Measurements from ENCODE around the gene C1QTNF1. TPM values are rescaled to one million over a fixed set of nuclear protein-coding genes. Genes with fewer than 3 reads are reported as not detected.
A peak's percentile ranks its signal among the peaks of the same experiment; 100 is the strongest.

C1QTNF1 gene
- total and polyA plus RNA-seq, 2 donors (not counting 1 experiment from before 2014, with no cell fraction given): not detected

DNA sequence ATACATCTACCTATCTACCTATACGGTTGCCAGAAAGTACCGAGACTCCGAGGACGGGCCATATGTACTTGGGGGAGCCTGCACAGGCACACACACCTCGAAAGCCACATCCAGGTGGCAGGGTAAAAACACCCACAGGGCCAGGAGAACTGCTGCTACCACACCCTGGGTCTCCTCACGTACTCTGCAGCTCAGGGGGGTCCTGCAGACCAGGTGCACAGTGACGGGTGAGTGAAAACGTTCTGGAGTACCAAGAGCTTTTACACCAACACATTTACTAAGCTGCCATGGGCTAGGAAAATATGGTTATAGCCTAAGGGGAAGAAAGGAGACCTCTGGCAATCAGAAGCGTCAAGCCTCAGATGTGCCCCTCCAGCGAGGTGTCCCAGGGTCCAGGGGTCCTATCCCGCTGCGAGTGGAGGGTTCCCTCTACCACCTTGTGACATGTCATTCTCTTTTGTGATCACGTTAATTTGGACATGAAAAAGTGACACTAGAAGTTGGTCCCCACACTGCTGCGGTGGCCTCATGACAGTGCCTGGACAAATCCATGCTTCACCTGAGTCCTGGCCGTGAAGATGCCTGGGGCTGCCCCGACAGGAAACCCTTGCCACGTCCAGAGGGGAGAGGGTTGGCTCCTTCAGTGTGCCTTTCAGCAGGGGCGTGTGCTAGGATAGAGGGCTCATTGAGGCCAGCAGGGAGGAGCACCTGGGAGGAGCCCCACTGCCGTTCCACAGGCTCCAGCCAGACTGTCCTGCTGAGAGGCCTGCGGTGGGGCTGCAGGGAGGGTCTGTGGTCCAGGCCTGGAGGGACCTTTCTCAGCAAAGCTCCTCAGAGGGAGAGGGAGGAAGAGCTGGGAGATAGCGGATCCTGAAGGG lies 16.2 kb upstream of the C1QTNF1 start:
- peaks cover 26 to 38% of the 10 kb centered on the region in 2 donors for H3K4me1 ChIP-seq (ENCODE audit: control insufficient read depth in 2 of 2, insufficient read depth in 2 of 2, low read length in 2 of 2)
- H3K9me3 ChIP-seq (ENCODE audit: control extremely low read depth in 1 of 3, control insufficient read depth in 2 of 3, insufficient read depth in 1 of 3, low read length in 2 of 3): no peaks in the 10 kb centered on the region
- peak overlapping the region; percentile 91 for H3K9ac ChIP-seq (ENCODE audit: low read length)
- H3K27ac Mint-ChIP-seq: peak overlapping the region; percentile 95
- peaks cover 0 to 19% of the 10 kb centered on the region in 2 experiments for H3K36me3 ChIP-seq (replicated peaks in 1 of 2; ENCODE audit: control extremely low read depth in 1 of 2, control insufficient read depth in 1 of 2, extremely low read depth in 1 of 2, insufficient read depth in 2 of 2, low read length in 1 of 2)
- WGBS (ENCODE audit: insufficient coverage): 90% methylated on average over 18 of the region's 21 CpGs
- peak overlapping the region; percentile 91 for H3K4me3 Mint-ChIP-seq
- H3K9me3 Mint-ChIP-seq (ENCODE audit: insufficient read depth): no peaks in the 10 kb centered on the region
- ChIA-PET CTCF (interaction anchor here (1.2 kb wide), 1 partner anchor 10 kb away, joined by 3 read pairs; no protein-coding TSS in a partner anchor), POLR2A (no interaction called here)
- no peak overlapping the region for H3K27ac ChIP-seq (ENCODE audit: low read length in 2 of 2)
- DNase-seq (no peak), ATAC-seq (ENCODE audit: low read depth) (no peak)
- H3K4me3 ChIP-seq (ENCODE audit: control extremely low read depth in 1 of 5, extremely low read depth in 1 of 5, insufficient read depth in 1 of 5, low read depth in 2 of 5, low read length in 4 of 5): no peak overlapping the region
- H4K20me1 ChIP-seq (ENCODE audit: control insufficient read depth, insufficient read depth, low read length, poor library complexity, severe bottlenecking): peaks cover 56% of the 10 kb centered on the region
- peak overlapping the region; percentile 92 for H3K4me2 ChIP-seq (replicated peaks; ENCODE audit: low read depth, low read length, poor library complexity, severe bottlenecking)
- intact Hi-C loops (cut with micrococcal nuclease): loop anchor here (2.0 kb wide), 1 partner anchor 67 kb away; the partner anchor contains the start of gene ENGASE
- no peak overlapping the region for H2AFZ ChIP-seq (ENCODE audit: insufficient read depth, low read depth, low read length, poor library complexity, severe bottlenecking)
- no peaks in the 10 kb centered on the region for H3K27me3 Mint-ChIP-seq
- H3K79me2 ChIP-seq (ENCODE audit: control insufficient read depth, insufficient read depth, low read length): peaks cover 73% of the 10 kb centered on the region
- no peaks in the 10 kb centered on the region for H3K27me3 ChIP-seq (replicated peaks in 1 of 4; ENCODE audit: control extremely low read depth in 1 of 4, control insufficient read depth in 3 of 4, insufficient read depth in 4 of 4, low read length in 3 of 4)
- H3K4me1 Mint-ChIP-seq: peaks cover 48% of the 10 kb centered on the region
- no peak for TF ChIP-seq EZH2 (IDR thresholded peaks at IDR 0.05; ENCODE audit: borderline replicate concordance, insufficient read depth, low read depth, low read length, poor library complexity, severe bottlenecking)

DNA sequence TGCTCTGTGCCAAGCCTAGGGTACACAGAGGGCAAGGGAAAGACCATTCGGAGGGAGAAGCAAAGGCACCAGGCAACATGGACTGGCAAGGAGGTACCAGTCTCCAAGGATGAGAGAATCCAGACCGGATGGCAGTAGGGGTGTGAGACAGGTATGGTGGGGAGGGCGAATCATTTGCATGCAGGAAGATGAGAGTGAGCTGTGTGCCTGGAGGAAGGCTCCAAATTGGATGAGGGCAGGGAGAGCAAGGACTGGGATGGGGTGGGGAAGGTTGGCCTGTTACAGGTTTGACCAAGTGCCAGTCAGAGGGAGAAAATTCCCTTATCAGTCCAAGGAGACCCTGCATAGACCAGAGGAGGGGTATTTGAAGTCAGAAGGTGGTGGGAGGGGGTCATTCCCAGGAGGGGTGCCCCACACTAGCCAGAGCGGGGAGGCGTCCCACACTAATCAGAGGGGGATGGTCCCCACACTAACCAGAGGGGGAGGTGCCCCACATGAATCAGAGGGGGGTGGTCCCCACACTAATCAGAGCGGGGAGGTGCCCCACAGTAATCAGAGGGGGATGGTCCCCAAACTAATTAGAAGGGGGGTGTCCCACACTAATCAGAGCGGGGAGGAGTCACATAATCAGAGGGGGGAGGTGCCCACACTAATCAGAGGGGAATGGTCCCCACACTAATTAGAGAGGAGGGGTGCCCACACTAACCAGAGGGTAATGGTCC lies 15.1 kb upstream of the C1QTNF1 start:
- WGBS (ENCODE audit: insufficient coverage): 85% methylated on average over 3 of the region's 7 CpGs
- no peak for DNase-seq
- Histone ChIP-seq H2AFZ (ENCODE audit: insufficient read depth, low read depth, low read length, poor library complexity, severe bottlenecking) (peak overlapping the region; percentile 99), H4K20me1 (ENCODE audit: control insufficient read depth, insufficient read depth, low read length, poor library complexity, severe bottlenecking) (peaks cover 45% of the 10 kb centered on the region), H3K36me3 (replicated peaks in 1 of 2; ENCODE audit: control extremely low read depth in 1 of 2, control insufficient read depth in 1 of 2, extremely low read depth in 1 of 2, insufficient read depth in 2 of 2, low read length in 1 of 2) (peaks cover 0 to 13% of the 10 kb centered on the region in 2 experiments), H3K4me3 (ENCODE audit: control extremely low read depth in 1 of 5, extremely low read depth in 1 of 5, insufficient read depth in 1 of 5, low read depth in 2 of 5, low read length in 4 of 5) (peak overlapping the region; percentile 76 to 93 (median 83)), H3K9ac (ENCODE audit: low read length) (peak overlapping the region; percentile 91), H3K4me1 (ENCODE audit: control insufficient read depth in 2 of 2, insufficient read depth in 2 of 2, low read length in 2 of 2) (peaks cover 26 to 38% of the 10 kb centered on the region in 2 donors), H3K27ac (ENCODE audit: low read length in 2 of 2) (peak overlapping the region; percentile 59 to 86), H3K9me3 (ENCODE audit: control extremely low read depth in 1 of 3, control insufficient read depth in 2 of 3, insufficient read depth in 1 of 3, low read length in 2 of 3) (peaks cover 0 to under 1% (median 0%) of the 10 kb centered on the region in 3 donors), H3K27me3 (replicated peaks in 1 of 4; ENCODE audit: control extremely low read depth in 1 of 4, control insufficient read depth in 3 of 4, insufficient read depth in 4 of 4, low read length in 3 of 4) (no peaks in the 10 kb centered on the region), H3K79me2 (ENCODE audit: control insufficient read depth, insufficient read depth, low read length) (peaks cover 62% of the 10 kb centered on the region), H3K4me2 (replicated peaks; ENCODE audit: low read depth, low read length, poor library complexity, severe bottlenecking) (peak overlapping the region; percentile 92)
- Mint-ChIP-seq H3K4me1 (peaks cover 48% of the 10 kb centered on the region), H3K4me3 (peak overlapping the region; percentile 91), H3K27ac (peak overlapping the region; percentile 95), H3K27me3 (no peaks in the 10 kb centered on the region), H3K9me3 (ENCODE audit: insufficient read depth) (no peaks in the 10 kb centered on the region)
- ChIA-PET POLR2A (interaction anchor here (0.6 to 1.0 kb wide), 3 partner anchors 119 to 333 kb away, joined by 3 to 5 read pairs (median 4); no protein-coding TSS in a partner anchor), CTCF (interaction anchor here (0.6 kb wide), 1 partner anchor 61 kb away, joined by 3 read pairs; no protein-coding TSS in a partner anchor)
- TF ChIP-seq EZH2 (IDR thresholded peaks at IDR 0.05; ENCODE audit: borderline replicate concordance, insufficient read depth, low read depth, low read length, poor library complexity, severe bottlenecking): no peak
- TF ChIP-seq, protein P1, sequence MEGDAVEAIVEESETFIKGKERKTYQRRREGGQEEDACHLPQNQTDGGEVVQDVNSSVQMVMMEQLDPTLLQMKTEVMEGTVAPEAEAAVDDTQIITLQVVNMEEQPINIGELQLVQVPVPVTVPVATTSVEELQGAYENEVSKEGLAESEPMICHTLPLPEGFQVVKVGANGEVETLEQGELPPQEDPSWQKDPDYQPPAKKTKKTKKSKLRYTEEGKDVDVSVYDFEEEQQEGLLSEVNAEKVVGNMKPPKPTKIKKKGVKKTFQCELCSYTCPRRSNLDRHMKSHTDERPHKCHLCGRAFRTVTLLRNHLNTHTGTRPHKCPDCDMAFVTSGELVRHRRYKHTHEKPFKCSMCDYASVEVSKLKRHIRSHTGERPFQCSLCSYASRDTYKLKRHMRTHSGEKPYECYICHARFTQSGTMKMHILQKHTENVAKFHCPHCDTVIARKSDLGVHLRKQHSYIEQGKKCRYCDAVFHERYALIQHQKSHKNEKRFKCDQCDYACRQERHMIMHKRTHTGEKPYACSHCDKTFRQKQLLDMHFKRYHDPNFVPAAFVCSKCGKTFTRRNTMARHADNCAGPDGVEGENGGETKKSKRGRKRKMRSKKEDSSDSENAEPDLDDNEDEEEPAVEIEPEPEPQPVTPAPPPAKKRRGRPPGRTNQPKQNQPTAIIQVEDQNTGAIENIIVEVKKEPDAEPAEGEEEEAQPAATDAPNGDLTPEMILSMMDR (IDR thresholded peaks at IDR 0.05): no peak
- ATAC-seq (ENCODE audit: low read depth): no peak
- intact Hi-C loops (cut with micrococcal nuclease): loop anchor here (2.0 kb wide), 1 partner anchor 66 kb away; the partner anchor contains the start of gene ENGASE

Measured in B cell (primary cell).